GM21423 (cell line): ENCODE data around the gene BCR.

Source experiments
- ATAC-seq: cut with Tn5 transposase; IDR thresholded peaks from one replicate; pipeline ENCODE4 v1.9.1; 2021; ENCODE audit warnings: mild to moderate bottlenecking, moderate library complexity; ENCODE audit not compliant: unreplicated experiment

The BCR gene

GRCh38 chr22:23193882-23194281 lies 13.6 kb downstream of the BCR start:
- no peak for ATAC-seq

- no peak for ATAC-seq
Measured at GRCh38 chr22:23196165-23196564, 15.9 kb downstream of the BCR start.

- ATAC-seq: no peak
Measured at GRCh38 chr22:23197836-23198235, 17.5 kb downstream of the BCR start.

GRCh38 chr22:23199159-23199558 lies 18.9 kb downstream of the BCR start:
- ATAC-seq: no peak

GRCh38 chr22:23200898-23201297 lies 20.6 kb downstream of the BCR start:
- ATAC-seq: no peak

- ATAC-seq: no peak
Measured at GRCh38 chr22:23202812-23203451, 22.6 kb downstream of the BCR start.

- no peak for ATAC-seq
Measured at GRCh38 chr22:23203452-23204124, 23.3 kb downstream of the BCR start.

GRCh38 chr22:23204125-23204488 lies 23.8 kb downstream of the BCR start:
- ATAC-seq: no peak

- no peak for ATAC-seq
Measured at GRCh38 chr22:23204541-23205157, 24.3 kb downstream of the BCR start.

- no peak for ATAC-seq
Measured at GRCh38 chr22:23205339-23206049, 25.2 kb downstream of the BCR start.

GRCh38 chr22:23206915-23207314 lies 26.6 kb downstream of the BCR start:
- no peak for ATAC-seq

GRCh38 chr22:23207729-23208393 lies 27.6 kb downstream of the BCR start:
- ATAC-seq: no peak

GRCh38 chr22:23210428-23211170 lies 30.3 kb downstream of the BCR start:
- ATAC-seq: no peak

- no peak for ATAC-seq
Measured at GRCh38 chr22:23211622-23212021, 31.3 kb downstream of the BCR start.

GRCh38 chr22:23212061-23213021 lies 32.0 kb downstream of the BCR start:
- no peak for ATAC-seq

GRCh38 chr22:23213022-23213555 lies 32.8 kb downstream of the BCR start:
- no peak for ATAC-seq

GRCh38 chr22:23213581-23214334 lies 33.4 kb downstream of the BCR start:
- ATAC-seq: no peak

GRCh38 chr22:23214398-23214797 lies 34.1 kb downstream of the BCR start:
- no peak for ATAC-seq
